Epithelial cell of esophagus (primary cell): ENCODE results near the gene MRPS9.

Experiments
- DNase-seq: peaks from one replicate; pipeline ENCODE4 v3.0.0; 2010; ENCODE audit warnings: low read depth
- H3K4me3 ChIP-seq: 2 replicates; pipeline ENCODE4 v1.5.1; 2011; ENCODE audit warnings: mild to moderate bottlenecking, low read length, control low read depth
- TF ChIP-seq, protein P1 (sequence below): IDR thresholded peaks from 2 replicates; pipeline ENCODE4 v1.5.1; 2011; ENCODE audit warnings: low read depth, mild to moderate bottlenecking, low read length, control low read depth, inconsistent platforms; ENCODE audit not compliant: insufficient read depth; ENCODE audit errors: missing control alignments

MRPS9 gene

DNA sequence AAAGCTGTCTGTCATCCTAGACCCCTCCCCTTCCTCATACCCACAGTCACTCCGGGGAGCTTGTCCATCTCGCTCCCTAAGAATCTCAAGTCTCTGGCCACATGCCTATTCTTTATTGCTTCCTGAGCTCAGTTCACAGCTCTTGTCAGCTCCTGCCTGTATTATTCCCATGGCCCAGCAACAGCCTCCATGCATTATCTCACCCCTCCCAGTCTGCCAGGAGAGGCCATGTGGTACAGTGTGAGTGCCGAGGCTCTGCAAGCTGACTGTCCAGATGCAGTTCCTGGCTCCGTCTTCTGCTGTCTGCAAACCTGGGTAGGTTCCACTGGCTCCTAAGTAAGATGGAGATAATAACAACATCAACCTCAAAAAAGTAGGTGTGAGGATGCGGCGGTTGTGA lies 79.7 kb downstream of the MRPS9 start:
- H3K4me3 ChIP-seq, result no peak overlapping the region
- DNase-seq, result no peak
- TF ChIP-seq, protein P1, sequence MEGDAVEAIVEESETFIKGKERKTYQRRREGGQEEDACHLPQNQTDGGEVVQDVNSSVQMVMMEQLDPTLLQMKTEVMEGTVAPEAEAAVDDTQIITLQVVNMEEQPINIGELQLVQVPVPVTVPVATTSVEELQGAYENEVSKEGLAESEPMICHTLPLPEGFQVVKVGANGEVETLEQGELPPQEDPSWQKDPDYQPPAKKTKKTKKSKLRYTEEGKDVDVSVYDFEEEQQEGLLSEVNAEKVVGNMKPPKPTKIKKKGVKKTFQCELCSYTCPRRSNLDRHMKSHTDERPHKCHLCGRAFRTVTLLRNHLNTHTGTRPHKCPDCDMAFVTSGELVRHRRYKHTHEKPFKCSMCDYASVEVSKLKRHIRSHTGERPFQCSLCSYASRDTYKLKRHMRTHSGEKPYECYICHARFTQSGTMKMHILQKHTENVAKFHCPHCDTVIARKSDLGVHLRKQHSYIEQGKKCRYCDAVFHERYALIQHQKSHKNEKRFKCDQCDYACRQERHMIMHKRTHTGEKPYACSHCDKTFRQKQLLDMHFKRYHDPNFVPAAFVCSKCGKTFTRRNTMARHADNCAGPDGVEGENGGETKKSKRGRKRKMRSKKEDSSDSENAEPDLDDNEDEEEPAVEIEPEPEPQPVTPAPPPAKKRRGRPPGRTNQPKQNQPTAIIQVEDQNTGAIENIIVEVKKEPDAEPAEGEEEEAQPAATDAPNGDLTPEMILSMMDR, result no peak

DNA sequence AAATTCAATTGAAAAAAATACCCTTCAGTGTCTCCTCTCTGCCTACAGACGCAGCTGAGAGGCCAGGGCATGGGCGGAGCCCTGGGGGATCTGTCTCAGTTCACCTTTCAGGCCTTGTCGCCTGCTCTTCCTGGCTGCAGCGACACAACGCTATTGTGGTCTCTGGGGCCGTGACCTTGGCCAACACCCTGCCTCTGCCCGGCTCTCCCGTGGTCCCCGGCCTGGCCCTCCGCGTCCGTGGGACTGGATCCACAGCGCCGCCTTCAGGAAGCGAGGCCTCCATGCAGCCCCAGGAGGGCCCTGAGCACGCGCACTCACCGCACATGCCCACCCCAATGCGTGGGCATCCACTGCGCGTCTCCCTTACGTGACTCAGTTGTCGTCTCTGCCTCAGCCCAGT lies 81.1 kb downstream of the MRPS9 start:
- H3K4me3 ChIP-seq, result no peak overlapping the region
- DNase-seq, result no peak
- TF ChIP-seq, protein P1, result no peak

DNA sequence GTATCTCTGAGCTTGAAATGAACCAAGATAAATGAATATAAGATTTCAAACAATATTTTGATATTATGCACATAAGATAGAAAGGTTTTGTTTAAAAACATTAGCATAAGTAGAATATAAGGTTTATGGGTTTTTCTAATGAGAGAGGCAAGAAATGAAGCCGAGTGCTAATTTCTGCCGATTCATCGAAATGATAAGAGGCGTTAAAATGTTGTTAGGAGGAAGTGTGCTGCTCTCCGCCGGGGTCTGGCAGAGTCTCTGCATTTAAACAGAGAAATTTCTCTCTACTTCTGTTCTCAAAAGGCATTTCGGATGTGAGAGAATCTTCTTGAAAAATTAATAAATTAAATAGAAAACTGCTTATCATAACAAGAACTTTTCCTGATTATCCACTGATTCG lies 83.6 kb downstream of the MRPS9 start:
- H3K4me3 ChIP-seq, result no peak overlapping the region
- DNase-seq, result no peak
- TF ChIP-seq, protein P1, result no peak

DNA sequence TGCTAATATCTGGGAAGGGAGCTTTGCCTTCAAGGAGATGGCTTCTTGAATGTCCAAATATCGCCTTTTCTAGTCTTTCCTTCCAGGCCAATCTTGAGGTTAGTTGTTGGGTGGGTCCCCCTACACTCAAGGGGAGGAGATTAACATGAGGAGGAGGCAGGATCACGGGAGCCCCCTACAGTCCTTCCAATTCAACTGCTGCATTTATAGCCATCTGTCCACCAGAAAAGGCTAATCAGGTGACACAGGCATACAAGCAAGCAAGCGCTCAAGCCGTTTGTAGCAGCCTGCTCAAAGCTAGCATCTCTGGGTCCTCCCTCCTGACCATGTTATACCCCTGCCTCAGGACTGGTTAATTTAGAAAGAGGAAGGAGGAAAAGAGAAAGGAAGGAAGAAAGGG lies 87.6 kb downstream of the MRPS9 start:
- TF ChIP-seq, protein P1, result no peak
- no peak overlapping the region for H3K4me3 ChIP-seq
- no peak for DNase-seq

DNA sequence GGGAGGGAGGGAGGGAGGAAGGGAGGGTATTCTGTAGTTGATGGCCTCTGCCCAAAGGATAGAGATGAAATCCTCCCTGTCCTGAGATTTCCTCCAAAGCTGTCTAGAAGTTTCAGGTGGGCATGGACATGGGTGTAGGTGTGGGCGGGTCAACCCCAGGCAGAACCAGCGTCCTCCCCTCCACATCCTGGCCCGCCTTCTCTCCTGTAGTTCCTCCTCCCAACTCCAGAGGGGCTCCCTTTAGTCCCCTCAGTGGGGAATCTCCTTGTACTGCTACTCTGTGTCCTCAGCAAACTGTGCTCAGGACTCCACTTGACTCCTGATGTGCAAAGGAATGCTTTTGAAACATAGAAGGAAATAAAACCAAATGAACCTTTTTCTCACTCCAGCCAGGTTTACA lies 88.1 kb downstream of the MRPS9 start:
- TF ChIP-seq, protein P1, result no peak
- no peak for DNase-seq
- no peak overlapping the region for H3K4me3 ChIP-seq

DNA sequence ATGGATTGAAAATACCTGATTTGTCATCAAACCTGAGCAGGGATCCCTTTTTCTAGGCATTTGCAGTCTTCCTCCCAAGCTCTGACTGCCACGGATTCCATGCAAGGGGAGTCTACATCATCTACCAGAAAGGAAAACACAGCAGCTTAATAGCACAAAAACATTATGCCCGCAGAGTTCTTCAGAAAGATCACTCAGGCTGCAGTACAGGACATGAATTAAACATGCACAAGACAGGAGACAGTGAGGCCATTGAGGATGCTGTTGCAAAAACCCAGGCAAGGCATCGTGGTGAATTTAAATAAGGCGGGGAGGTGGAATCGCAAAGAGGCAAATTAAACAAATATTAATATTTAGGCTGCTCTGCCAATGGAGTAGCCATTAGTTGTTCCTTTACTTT lies 88.5 kb downstream of the MRPS9 start:
- TF ChIP-seq, protein P1, result no peak
- H3K4me3 ChIP-seq, result no peak overlapping the region
- DNase-seq, result no peak

DNA sequence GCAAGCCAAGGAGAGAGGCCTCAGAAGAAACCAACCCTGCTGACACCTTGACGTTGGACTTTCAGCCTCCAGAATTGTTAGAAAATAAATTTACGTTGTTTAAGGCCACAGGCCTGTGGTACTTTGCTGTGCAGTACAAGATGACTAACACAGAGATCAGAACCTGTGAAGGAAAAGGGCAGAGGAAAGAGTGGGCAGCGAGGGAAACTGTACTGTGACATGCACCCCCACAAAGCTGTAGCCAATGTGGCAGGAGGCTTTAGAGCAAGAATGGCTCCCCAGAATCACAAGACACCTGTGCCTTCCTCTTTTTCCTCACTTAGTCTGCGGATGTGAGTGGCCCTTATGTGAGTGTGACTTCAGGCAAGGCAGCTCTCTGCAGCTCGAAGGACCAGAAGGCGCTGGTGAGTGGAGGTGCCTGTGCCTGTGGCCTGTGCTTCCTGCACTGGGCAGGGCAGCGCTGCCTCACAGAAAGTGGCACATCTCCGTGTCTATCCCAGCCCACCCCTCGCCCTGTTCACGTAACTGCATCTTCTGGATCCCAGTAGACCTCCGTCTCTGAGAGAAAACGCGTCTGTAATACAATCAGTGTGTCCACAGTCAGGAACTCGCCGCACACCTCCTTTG lies 89.5 kb downstream of the MRPS9 start:
- no peak for DNase-seq
- TF ChIP-seq, protein P1, result no peak
- no peak overlapping the region for H3K4me3 ChIP-seq
